HG03439 (cell line): ENCODE data around the gene ITPR1.
"Not testable (repeated sequence)": the region's sequence is repeated elsewhere in the genome, so short reads cannot be mapped to it uniquely, and the experiment has no call there.

Experiments
- ATAC-seq: cut with Tn5 transposase; IDR thresholded peaks from one replicate; pipeline ENCODE4 v1.9.1; 2021; ENCODE audit warnings: mild to moderate bottlenecking, moderate library complexity; ENCODE audit not compliant: unreplicated experiment

ITPR1 gene

GRCh38 chr3:4752201-4753072, 259.3 kb downstream of the ITPR1 start:
- peak; percentile 0 for ATAC-seq

GRCh38 chr3:4753073-4753691, 260.0 kb downstream of the ITPR1 start:
- peak; percentile 29 for ATAC-seq

GRCh38 chr3:4754180-4755086, 261.3 kb downstream of the ITPR1 start:
- peak; percentile 80 for ATAC-seq

GRCh38 chr3:4755566-4755965, 262.4 kb downstream of the ITPR1 start:
- no peak for ATAC-seq

- no peak for ATAC-seq
These were observed 263.1 kb downstream of the ITPR1 start for GRCh38 chr3:4756057-4756775.

GRCh38 chr3:4756855-4757574, 263.9 kb downstream of the ITPR1 start:
- ATAC-seq = no peak

- ATAC-seq = no peak
These were observed 264.6 kb downstream of the ITPR1 start for GRCh38 chr3:4757575-4758248.

GRCh38 chr3:4758249-4758860, 265.2 kb downstream of the ITPR1 start:
- ATAC-seq = no peak

- no peak for ATAC-seq
These were observed 266.0 kb downstream of the ITPR1 start for GRCh38 chr3:4758957-4759656.

GRCh38 chr3:4759689-4760312, 266.7 kb downstream of the ITPR1 start:
- no peak for ATAC-seq

- no peak for ATAC-seq
These were observed 268.6 kb downstream of the ITPR1 start for GRCh38 chr3:4761759-4762158.

GRCh38 chr3:4762481-4763230, 269.5 kb downstream of the ITPR1 start:
- ATAC-seq = not testable (repeated sequence)

GRCh38 chr3:4763604-4764247, 270.6 kb downstream of the ITPR1 start:
- no peak for ATAC-seq

- no peak for ATAC-seq
These were observed 272.1 kb downstream of the ITPR1 start for GRCh38 chr3:4765212-4765611.

GRCh38 chr3:4766263-4766662, 273.1 kb downstream of the ITPR1 start:
- ATAC-seq = no peak

GRCh38 chr3:4766716-4767499, 273.8 kb downstream of the ITPR1 start:
- no peak for ATAC-seq
